NCI-H446 (cell line): ENCODE measurements around the gene NOC3L.
A peak's percentile ranks its signal among the peaks of the same experiment; 100 is the strongest.
"Not testable (repeated sequence)": the region's sequence is repeated elsewhere in the genome, so short reads cannot be mapped to it uniquely, and the experiment has no call there.

Experiments
- DNase-seq, 2 experiments: peaks; one replicate each; lab custom pipeline; 2025; lab: John Stamatoyannopoulos, UW

The NOC3L gene, protein sequence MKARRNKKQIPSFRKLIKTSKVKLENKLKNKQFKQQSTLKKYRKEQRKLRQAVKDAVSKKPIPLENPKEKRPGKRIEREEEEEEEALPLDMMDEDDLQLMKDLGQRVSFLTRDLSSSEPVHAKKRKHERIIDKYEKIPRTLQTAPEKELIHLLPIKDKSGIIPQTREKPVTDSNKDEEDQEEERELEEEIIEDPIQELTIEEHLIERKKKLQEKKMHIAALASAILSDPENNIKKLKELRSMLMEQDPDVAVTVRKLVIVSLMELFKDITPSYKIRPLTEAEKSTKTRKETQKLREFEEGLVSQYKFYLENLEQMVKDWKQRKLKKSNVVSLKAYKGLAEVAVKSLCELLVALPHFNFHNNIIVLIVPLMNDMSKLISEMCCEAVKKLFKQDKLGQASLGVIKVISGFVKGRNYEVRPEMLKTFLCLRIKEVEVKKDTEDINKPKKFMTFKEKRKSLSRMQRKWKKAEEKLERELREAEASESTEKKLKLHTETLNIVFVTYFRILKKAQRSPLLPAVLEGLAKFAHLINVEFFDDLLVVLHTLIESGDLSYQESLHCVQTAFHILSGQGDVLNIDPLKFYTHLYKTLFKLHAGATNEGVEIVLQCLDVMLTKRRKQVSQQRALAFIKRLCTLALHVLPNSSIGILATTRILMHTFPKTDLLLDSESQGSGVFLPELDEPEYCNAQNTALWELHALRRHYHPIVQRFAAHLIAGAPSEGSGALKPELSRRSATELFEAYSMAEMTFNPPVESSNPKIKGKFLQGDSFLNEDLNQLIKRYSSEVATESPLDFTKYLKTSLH

GRCh38 chr10:94362360-94363250 lies at the start of gene NOC3L:
NOC3L (minus strand) TSS chr10:94362939; CDS start chr10:94362838, 101 bp downstream.
- DNase-seq = peak; percentile 70 to 94

DNA sequence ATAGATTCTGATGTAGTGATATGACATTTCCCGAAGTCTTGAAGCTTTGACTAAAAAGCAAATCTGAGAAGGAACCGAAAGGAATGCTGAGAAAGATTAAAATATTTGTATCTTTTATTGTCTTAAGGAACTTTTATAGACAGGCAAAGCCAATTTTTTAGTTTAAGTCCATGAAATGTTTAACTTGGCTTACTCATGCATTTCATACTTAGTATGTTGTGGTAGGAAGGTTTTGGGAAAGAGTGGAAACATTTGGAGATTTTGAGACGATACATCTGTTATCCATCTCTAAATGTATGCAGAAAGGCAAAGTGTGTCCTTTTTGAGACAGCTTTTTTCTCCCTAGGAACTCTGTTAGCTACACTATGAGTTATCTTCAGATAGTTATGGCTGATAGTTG lies 49.7 kb upstream of the NOC3L start:
- DNase-seq = no peak

GRCh38 chr10:94411304-94411703 lies 48.6 kb upstream of the NOC3L start:
- no peak for DNase-seq

DNA sequence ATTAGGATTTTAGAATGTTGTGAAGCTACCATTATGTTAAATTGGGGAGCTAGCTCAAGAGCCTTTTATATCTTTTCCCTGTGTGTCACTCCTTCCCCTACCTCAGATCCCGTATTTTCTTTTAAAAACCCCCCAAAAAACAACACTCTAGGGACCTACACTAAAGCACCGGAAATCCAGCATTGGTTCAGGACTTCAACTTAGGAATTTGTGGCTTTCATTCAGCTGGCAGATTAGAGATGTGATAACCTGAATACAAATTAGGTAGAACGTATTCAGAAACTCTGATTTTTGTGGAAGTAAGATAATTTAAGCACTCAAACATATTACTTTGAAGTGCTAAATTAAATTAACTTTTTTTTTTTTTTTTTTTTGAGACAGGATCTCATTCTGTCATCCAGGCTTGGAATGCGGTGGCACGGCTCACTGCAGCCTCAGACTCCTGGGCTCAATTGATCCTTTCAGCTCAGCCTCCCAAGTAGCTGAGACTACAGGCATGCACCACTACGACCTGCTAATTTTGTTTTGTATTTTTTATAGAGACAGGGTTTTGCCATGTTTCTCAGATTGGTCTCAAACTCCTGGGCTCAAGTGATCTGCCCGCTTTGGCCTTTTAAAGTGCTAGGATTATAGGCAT lies 46.4 kb upstream of the NOC3L start:
- no peak for DNase-seq

DNA sequence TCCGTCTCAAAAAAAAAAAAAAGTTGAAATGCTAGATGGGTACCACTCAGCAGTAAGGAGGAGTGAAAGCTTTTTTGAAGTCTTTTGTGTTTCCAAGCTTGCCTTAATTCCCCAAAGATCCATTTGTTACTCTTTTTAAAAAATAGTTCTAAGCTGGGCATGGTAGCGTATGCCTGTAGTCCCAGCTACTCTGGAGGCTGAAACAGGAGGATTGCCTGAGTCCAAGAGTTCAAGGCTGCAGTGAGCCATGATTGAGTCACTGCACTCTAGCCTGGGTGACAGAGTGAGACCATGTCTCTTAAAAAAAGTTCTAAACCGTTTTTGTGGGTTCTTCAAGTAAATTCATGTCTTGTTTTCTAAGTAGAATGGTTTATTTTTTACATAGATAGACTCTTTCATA lies 44.9 kb upstream of the NOC3L start:
- DNase-seq = no peak

DNA sequence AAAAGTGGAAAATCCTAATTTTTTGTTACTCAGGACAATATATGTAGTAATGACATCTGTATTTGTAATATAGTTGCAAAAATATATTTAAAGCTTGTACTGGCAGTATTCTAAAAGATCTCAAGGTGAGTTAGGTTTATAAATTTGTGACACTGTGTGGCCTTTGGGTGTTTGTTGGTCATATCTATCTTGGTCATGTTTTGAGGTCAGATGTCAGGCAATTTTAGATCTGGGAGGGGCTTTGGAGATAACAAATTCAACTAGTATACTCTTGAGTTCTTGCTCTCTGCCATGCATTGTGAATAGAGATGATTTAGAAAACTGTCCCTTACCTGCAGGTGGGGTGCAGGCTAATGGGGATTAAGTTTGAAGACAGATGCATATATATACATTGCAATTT lies 42.7 kb upstream of the NOC3L start:
- no peak for DNase-seq

DNA sequence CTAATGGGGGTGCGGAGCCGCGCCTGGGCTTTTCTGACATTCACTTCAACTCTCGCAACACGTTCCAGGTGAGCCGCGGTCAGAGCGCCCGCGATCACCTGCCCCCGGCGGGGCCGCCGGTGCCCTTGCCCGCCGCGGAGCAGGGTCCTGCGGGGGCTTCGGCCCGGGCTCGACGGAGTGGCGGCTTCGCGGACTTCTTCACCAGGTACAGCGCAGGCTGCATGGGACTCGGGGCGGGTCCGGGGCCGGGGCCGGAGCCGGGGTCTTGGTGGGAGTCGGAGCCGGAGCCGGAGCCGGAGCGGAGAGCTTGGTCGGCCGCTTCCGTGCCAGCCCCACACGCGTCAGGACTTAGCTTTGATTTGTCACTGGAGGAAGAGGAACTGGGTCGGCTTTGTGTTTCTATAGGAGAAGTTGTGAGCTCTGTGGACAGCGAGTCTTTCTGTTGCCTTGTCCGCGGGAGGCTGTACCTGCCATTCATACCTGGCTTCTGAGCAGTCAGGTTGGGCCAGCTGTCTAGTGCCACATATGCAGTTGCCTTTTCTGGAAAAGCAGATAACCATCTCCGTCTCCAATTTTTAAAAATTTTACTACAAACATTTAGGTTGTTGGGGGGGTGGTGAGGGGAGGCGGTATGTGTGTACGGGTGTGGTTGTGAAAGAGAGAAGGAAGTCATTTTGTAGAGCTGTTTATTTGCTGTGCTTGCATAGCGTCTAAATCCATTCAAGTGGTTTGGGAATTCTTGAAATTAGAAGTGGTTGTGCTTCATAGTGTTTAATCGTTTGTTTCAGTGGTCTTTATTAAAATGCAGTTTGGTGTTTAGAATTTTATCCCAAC lies 40.9 kb upstream of the NOC3L start:
- DNase-seq = peak; percentile 1 to 7

- DNase-seq = no peak
These were observed 40.2 kb upstream of the NOC3L start for GRCh38 chr10:94402843-94403379.

- DNase-seq = peak; percentile 84 to 91
These were observed 39.6 kb upstream of the NOC3L start, which contains the start of gene TBC1D12 for GRCh38 chr10:94402204-94402842. TBC1D12 (plus strand) TSS chr10:94402541; CDS start chr10:94402614, 73 bp downstream.

- no peak for DNase-seq
These were observed 36.0 kb upstream of the NOC3L start for GRCh38 chr10:94398762-94399161.

- DNase-seq = no peak
These were observed 35.0 kb upstream of the NOC3L start for GRCh38 chr10:94397549-94398370.

- not testable (repeated sequence) for DNase-seq
These were observed 29.4 kb upstream of the NOC3L start for GRCh38 chr10:94392117-94392516.

DNA sequence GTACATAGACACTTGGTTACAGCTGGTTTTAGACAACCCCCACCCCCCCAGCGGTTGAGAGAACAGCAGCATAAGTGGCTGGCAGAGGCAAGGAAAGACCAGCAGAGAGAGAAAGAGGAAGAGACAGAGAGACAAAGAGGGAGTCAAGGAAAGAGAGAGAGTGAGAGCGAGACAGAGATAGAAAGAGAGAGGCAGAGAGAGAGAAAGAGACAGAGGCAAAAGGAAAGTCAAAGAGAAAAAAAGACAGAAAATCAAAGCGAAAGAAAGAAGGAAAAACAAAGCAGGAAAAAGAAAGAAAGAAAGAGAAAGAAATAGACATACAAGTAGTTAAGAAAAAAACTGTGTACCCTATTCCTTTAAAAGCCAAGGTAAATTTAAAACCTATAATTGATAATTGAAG lies 23.0 kb upstream of the NOC3L start:
- not testable (repeated sequence) for DNase-seq

DNA sequence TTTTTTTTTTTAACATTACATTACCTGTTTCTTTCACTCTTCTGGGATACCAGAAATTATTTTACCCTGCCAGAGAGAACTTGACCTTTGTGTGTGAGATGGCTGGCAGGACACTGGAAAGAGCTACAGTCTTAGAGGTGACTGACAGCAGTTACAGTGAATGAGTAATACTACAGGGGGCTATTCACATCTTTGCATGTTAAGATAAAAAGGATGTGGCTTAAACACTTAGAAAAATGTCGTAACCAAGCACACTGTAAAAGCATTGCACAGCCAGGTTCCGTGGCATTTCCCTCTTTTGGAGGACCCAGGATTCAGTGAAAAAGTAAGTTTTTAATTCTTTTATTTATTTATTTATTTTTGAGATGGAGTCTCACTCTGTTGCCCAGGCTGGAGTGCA lies 20.8 kb upstream of the NOC3L start:
- DNase-seq = no peak

DNA sequence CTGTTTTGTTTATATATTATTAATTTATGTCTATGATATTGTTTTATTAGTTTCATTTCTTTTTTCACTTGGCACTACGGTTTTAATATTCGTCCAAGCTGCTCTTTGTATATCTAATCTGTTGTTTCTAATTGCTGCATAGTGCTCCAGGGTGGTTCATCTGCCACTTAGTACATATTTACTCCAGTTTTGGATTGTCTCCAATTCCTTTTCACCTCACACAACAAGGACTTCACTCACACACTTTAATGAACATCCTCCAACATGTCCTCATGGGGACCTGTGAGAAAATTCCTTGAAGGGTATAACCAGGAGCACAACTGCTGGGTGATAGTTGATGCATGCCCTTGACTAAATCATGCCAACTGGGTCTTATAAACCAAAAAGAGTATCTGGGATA lies 14.1 kb upstream of the NOC3L start:
- DNase-seq = no peak

DNA sequence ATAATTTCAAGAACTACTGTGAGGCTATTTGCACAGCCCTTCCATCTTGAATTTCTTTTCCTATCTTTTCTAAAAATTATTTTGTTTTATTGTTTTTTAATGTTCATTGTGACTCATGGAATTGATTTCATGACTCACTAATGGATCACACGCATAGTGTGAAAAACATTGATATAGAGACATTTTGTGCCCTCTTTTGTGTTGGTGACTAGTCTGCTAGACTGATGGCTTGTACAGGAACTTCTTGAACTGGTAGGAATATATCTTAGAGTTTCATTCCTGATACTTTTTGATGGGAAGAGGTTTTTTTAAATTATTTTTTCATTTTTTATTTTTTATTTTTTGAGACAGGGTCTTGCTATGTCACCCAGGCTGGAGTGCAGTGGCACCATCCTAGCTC lies 12.6 kb upstream of the NOC3L start:
- DNase-seq = no peak

GRCh38 chr10:94370501-94370900 lies 7.8 kb upstream of the NOC3L start:
- no peak for DNase-seq

- DNase-seq = no peak
These were observed 3.6 kb upstream of the NOC3L start for GRCh38 chr10:94366382-94366781.

DNA sequence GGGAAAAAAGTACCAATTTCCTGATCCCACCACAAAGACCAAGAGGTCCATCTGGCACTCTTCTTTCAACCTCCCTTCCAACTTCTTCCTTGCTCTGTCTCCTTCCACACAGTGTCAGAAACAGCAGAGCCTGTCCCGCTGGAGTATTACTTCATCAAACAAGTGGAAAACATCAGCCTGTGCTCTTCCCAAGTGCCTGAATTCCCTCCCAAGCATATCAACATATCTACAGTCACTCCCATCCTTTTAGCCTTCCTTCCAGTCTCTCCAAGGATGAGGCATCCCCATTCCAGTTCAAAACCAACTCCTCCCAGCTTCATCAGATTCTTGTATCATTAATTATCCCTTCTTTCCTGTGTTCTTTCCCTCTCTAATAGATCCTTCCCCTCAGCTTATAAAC lies 1.7 kb upstream of the NOC3L start:
- no peak for DNase-seq
